ENCODE results near the gene SYCP2. TPM values are rescaled to one million over a fixed set of nuclear protein-coding genes. Genes with fewer than 3 reads are reported as not detected.

SYCP2 gene
- total and polyA plus RNA-seq, 2 of the 8 experiments (the other 6 are each of a cell fraction or from before 2014, with no cell fraction given), result 0.02 to 0.50 TPM

DNA sequence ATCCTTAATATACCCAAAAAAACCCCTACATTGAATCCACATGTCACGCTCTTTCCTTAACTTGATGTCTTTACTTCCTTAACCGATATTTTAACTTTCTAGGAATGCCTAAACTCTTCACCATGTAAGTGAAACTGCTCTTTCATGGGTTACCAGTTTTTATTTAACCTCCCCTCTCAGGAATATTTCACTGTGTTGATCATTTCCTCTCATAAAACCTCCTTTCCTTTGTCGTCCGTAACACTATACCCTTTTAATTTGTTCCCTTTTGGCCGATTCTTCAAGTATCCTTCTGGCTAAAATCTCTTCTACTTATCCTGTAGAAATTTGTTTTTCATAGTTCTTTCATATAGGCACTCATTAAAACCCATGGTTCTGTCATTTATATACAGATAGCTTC, 24.6 kb downstream of the SYCP2 start (continued):
- TF ChIP-seq, protein P1, sequence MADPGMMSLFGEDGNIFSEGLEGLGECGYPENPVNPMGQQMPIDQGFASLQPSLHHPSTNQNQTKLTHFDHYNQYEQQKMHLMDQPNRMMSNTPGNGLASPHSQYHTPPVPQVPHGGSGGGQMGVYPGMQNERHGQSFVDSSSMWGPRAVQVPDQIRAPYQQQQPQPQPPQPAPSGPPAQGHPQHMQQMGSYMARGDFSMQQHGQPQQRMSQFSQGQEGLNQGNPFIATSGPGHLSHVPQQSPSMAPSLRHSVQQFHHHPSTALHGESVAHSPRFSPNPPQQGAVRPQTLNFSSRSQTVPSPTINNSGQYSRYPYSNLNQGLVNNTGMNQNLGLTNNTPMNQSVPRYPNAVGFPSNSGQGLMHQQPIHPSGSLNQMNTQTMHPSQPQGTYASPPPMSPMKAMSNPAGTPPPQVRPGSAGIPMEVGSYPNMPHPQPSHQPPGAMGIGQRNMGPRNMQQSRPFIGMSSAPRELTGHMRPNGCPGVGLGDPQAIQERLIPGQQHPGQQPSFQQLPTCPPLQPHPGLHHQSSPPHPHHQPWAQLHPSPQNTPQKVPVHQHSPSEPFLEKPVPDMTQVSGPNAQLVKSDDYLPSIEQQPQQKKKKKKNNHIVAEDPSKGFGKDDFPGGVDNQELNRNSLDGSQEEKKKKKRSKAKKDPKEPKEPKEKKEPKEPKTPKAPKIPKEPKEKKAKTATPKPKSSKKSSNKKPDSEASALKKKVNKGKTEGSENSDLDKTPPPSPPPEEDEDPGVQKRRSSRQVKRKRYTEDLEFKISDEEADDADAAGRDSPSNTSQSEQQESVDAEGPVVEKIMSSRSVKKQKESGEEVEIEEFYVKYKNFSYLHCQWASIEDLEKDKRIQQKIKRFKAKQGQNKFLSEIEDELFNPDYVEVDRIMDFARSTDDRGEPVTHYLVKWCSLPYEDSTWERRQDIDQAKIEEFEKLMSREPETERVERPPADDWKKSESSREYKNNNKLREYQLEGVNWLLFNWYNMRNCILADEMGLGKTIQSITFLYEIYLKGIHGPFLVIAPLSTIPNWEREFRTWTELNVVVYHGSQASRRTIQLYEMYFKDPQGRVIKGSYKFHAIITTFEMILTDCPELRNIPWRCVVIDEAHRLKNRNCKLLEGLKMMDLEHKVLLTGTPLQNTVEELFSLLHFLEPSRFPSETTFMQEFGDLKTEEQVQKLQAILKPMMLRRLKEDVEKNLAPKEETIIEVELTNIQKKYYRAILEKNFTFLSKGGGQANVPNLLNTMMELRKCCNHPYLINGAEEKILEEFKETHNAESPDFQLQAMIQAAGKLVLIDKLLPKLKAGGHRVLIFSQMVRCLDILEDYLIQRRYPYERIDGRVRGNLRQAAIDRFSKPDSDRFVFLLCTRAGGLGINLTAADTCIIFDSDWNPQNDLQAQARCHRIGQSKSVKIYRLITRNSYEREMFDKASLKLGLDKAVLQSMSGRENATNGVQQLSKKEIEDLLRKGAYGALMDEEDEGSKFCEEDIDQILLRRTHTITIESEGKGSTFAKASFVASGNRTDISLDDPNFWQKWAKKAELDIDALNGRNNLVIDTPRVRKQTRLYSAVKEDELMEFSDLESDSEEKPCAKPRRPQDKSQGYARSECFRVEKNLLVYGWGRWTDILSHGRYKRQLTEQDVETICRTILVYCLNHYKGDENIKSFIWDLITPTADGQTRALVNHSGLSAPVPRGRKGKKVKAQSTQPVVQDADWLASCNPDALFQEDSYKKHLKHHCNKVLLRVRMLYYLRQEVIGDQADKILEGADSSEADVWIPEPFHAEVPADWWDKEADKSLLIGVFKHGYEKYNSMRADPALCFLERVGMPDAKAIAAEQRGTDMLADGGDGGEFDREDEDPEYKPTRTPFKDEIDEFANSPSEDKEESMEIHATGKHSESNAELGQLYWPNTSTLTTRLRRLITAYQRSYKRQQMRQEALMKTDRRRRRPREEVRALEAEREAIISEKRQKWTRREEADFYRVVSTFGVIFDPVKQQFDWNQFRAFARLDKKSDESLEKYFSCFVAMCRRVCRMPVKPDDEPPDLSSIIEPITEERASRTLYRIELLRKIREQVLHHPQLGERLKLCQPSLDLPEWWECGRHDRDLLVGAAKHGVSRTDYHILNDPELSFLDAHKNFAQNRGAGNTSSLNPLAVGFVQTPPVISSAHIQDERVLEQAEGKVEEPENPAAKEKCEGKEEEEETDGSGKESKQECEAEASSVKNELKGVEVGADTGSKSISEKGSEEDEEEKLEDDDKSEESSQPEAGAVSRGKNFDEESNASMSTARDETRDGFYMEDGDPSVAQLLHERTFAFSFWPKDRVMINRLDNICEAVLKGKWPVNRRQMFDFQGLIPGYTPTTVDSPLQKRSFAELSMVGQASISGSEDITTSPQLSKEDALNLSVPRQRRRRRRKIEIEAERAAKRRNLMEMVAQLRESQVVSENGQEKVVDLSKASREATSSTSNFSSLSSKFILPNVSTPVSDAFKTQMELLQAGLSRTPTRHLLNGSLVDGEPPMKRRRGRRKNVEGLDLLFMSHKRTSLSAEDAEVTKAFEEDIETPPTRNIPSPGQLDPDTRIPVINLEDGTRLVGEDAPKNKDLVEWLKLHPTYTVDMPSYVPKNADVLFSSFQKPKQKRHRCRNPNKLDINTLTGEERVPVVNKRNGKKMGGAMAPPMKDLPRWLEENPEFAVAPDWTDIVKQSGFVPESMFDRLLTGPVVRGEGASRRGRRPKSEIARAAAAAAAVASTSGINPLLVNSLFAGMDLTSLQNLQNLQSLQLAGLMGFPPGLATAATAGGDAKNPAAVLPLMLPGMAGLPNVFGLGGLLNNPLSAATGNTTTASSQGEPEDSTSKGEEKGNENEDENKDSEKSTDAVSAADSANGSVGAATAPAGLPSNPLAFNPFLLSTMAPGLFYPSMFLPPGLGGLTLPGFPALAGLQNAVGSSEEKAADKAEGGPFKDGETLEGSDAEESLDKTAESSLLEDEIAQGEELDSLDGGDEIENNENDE (IDR thresholded peaks at IDR 0.05; ENCODE audit: insufficient replicate concordance, low read length), result no peak
- TF ChIP-seq JUN (IDR thresholded peaks at IDR 0.05; ENCODE audit: low read depth, low read length) (no peak), MAFK (IDR thresholded peaks at IDR 0.05; ENCODE audit: low read depth, low read length) (no peak)
- TF ChIP-seq, protein P2, sequence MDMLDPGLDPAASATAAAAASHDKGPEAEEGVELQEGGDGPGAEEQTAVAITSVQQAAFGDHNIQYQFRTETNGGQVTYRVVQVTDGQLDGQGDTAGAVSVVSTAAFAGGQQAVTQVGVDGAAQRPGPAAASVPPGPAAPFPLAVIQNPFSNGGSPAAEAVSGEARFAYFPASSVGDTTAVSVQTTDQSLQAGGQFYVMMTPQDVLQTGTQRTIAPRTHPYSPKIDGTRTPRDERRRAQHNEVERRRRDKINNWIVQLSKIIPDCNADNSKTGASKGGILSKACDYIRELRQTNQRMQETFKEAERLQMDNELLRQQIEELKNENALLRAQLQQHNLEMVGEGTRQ (IDR thresholded peaks at IDR 0.05; ENCODE audit: low read length), result no peak

All from H1 (cell line).